Measurements from ENCODE around the gene TSC22D1. TPM values are rescaled to one million over a fixed set of nuclear protein-coding genes. Genes with fewer than 3 reads are reported as not detected.
"Not testable (repeated sequence)": the region's sequence is repeated elsewhere in the genome, so short reads cannot be mapped to it uniquely, and the experiment has no call there.

TSC22D1 gene
- polyA plus RNA-seq, 1 donor: 76.1 TPM

- DNase-seq: no peak
These were observed 77.2 kb downstream of the TSC22D1 start for GRCh38 chr13:44498969-44499368.

DNA sequence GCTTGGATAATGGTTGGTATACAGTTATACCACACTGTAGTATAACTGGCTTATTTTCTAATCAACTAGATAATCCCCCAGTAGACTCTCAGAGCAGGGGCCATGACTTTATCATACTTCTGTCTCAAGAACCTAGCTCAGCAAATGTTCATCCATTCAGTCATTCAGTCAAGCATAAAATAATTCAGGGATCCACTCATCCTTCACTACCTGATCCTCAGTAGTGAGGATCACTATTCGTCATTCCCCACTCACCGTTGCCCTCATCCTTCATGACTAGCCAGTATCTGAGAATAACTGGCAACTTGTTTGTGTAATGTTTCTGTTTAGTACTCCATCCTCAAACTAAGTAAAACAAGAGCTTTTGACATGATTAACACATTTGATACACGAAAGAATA is 77.6 kb downstream of the TSC22D1 start:
- DNase-seq: no peak

GRCh38 chr13:44497801-44498200 is 78.3 kb downstream of the TSC22D1 start:
- DNase-seq: no peak

GRCh38 chr13:44493213-44493812 is 82.8 kb downstream of the TSC22D1 start:
- DNase-seq: no peak

DNA sequence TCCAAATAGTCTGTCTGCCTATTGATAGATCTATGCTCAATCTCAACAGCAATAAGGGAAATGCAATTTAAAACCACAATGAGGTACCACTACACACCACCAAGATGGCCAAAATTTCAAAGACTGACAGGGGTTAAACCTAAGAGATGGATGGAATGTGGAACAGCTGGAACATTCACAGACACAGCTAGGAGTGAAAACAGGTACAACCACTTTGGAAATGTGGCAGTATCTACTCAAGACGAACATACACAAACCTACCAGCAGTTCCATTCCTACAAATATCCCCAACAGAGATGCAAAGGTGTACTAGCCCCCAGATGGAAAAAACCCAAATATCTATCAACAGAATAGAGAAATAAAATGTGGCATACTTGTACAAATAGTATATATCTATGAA is 86.4 kb downstream of the TSC22D1 start:
- no peak for DNase-seq

DNA sequence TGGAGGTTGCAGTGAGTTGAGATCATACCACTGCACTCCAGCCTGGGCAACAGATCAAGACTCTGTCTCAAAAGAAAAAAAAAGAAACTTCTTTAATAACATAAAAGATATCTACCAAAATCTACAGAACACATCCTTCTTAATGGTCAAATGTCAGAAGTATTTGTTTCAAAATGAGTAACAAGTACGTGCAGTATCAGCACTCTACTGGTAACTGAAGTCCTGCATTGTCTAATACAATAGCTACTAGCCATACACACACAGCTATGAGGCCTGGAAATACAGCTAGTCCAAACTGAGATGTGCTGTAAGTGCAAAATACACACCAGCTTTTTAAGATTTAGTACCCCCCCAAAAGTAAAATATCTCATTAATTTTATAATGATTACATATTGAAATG is 88.1 kb downstream of the TSC22D1 start:
- DNase-seq: no peak

GRCh38 chr13:44484562-44485138 is 91.5 kb downstream of the TSC22D1 start:
- no peak for DNase-seq

DNA sequence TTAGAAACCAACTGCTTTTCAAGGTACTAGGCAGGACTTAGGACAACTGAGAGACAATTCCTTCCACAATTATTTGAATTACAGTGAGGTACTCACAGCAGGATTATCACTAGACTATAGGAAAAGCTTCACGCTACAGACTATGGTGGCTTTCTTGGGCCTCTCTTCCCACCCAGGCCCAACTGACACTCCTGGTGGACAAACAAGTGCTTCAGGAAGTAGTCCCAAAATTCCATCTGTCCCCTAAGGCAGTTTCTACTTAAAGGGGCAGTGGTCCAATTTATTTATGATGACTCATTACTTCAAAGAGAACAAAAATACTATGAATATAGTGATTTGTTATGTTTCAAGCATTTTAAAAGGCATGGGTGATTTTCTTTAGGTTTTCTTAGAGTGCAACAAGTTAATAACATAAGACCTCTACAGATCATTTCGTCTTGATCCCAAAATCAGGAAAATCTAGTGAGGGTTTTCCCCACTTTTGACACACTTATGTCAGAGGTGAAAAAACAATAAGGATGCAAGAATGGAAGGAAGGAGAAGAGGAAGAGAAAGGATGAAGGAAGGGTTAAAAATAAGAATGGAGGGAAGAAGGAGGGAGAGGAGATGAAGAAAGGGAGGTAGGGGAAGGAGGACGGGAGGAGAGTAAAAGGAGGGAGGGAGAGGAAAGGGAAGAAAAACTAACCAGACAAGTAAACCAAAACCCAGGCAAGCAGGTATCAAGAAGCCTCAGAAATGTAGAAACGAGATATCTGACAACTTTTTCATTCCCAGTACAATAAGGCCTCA is 101.8 kb downstream of the TSC22D1 start:
- DNase-seq: no peak

GRCh38 chr13:44471686-44472085 is 104.4 kb downstream of the TSC22D1 start:
- no peak for DNase-seq

DNA sequence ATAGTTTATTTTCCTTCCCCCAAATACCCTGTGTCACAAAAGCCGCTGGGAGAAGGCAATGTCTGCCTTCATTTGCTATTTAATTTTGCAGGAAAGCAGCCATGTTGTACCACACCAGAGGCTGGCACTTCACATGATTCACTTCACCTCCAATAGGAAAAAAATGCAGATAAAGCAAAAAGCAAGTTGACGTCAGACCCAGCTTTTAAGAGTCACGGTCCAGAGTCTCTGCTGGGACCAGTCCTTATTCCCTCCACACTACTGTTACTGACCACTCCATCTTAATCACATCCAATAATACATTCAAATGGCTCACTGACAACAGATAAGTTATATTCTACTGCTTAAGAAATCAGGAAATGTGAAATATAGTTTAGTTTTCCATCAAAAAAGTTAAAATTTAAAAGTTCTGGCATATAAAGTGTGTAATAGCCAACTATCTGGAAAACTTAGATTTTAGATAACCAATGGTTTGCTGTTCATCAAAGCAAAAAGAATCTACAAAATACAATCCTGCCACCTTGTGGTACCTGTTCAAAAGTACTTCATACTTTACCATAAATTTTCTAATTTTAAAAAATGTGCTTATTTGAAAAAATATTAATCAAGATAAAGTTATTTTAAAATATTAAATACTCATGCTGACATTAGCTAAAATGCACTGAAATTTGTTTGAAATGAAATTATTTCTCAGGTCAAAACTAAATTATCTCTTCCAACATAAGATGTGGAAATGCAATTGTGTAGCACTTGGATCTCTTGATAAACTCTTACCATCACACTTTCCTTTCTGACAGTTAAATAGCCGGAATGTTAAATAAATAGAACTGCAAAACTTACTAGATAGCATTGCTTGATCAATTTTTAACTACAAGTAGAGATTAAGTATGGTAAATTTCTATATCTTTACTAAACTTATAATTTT is 105.2 kb downstream of the TSC22D1 start:
- DNase-seq: no peak

- DNase-seq: no peak
These were observed 107.3 kb downstream of the TSC22D1 start for GRCh38 chr13:44468874-44469273.

GRCh38 chr13:44465318-44465717 is 110.8 kb downstream of the TSC22D1 start:
- DNase-seq: no peak

- DNase-seq: no peak
These were observed 111.7 kb downstream of the TSC22D1 start for GRCh38 chr13:44464471-44464870.

GRCh38 chr13:44463759-44464158 is 112.4 kb downstream of the TSC22D1 start:
- DNase-seq: no peak

- no peak for DNase-seq
These were observed 116.5 kb downstream of the TSC22D1 start for GRCh38 chr13:44459674-44460073.

- DNase-seq: no peak
These were observed 117.7 kb downstream of the TSC22D1 start for GRCh38 chr13:44458313-44458975.

DNA sequence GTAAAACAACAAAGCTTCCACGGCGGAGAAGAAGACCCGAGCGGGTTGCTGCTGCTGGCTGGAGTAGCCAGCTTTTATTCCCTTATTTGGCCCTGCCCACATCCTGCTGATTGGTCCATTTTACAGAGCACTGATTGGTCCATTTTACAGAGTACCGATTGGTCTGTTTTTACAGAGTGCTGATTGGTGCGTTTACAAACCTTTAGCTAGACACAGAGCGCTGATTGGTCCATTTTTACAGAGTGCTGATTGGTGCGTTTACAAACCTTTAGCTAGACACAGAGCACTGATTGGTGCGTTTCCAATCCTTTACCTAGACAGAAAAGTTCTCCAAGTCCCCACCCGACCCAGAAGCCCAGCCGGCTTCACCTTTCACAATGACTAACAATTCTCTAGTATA is 119.9 kb downstream of the TSC22D1 start:
- not testable (repeated sequence) for DNase-seq

DNA sequence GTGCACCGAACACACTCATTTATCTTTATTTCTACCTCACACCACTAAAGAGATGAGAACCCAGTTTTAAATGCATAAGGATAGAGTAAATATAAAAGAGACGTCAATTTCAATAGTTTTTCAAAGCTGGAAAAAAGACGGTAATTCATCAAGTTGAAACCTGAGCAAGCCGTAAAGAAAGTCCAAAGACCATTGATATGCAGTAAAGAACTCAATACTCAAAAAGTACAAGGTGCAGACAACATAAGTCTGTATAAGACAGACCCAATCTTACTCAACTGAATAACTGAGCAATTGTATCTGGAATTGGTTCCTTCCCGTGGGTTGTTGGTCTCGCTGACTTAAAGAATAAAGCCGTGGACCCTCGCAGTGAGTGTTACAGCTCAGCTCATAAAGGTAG is 120.4 kb downstream of the TSC22D1 start:
- no peak for DNase-seq

DNA sequence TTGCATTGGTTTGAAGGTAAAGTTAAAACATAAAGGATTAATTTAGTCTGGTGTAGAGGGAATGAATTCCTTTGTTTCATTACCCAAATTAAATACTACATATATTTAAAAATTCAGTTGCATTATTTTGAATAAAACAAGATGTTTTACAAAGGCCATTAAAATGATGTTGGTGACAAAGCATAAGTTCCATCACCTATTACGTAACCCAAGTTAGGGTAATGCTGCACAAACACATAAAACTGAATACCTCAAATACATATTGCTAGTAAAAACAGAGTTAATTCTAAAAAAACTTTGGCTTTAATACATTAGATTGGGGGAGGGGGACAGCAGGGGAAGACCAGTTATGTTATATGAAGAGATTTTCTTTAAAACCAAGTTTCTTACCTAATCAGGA is 122.2 kb downstream of the TSC22D1 start:
- DNase-seq: no peak

DNA sequence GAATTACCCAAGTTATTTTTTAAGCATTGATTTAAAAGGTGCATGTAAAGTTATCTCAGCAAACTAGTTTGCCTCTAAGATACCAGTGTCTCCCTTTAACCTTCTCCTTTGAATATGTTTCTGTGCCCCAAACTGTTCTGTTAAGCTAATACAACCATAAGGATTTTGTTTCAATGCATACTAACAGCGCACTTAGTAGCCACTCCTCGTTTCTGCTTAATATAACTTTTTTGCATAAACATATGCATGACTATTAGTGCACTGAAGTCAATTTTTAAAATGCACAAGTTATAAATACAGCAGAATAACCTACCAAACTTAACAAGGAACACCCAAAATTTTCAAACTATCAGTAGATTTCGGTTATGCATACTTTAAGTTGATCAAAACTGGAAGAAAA is 123.1 kb downstream of the TSC22D1 start:
- DNase-seq: no peak

DNA sequence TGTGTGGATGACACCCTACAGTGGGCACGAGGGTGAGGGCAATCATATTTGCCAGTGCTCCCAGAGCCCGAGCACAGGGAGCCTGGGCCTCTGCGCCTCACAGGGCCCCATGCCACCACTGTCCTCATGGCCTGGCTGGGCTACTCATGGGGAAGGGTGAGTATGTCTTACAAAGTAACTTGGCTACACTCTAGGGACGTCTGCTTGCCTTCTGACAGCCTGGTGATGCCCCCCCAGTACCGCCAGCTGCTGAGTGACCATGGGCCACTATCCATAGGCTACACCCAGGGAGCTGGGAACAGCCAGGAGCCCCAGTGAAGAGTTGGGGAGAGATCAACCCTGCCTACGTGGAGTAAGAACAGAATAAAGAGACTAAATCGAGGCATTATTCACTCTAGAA is 123.7 kb downstream of the TSC22D1 start:
- no peak for DNase-seq

DNA sequence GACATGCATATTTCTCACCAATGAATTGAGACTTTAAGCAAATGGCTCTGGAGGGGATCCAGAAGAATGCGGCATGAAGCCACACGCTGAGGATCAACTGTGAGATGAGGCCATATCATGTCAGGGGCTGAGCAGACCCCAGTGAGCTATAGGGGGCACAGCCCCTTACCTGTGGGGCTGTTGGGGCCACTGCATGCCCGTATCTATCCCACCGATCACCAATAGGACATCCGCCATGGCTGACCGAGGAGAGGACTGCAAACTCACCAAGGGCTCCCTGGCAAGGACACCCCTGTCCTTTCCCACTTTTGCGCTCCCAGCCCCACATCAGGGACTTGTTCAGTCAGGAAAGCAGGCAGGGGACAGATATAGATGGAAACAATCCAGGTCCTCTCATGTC is 124.5 kb downstream of the TSC22D1 start:
- DNase-seq: no peak

All from hindlimb muscle (tissue), 1 donor.